Neural progenitor cell (in vitro differentiated cells): ENCODE measurements around the gene UBL7. TPM values are rescaled to one million over a fixed set of nuclear protein-coding genes. Genes with fewer than 3 reads are reported as not detected.
A peak's percentile ranks its signal among the peaks of the same experiment; 100 is the strongest.

ENCODE experiments used
- DNase-seq: peaks from one replicate; pipeline ENCODE4 v3.0.0-alpha.2; 2016; ENCODE audit warnings: low spot score
- H2AFZ ChIP-seq: fragments of 200-600 bp; sonication (generic); replicated peaks from 2 replicates; pipeline ENCODE4 v1.6.1; 2016; ENCODE audit warnings: antibody characterized with exemption
- H3F3A ChIP-seq: fragments of 200-600 bp; sonication (generic); 2 replicates; pipeline ENCODE4 v1.6.1; 2016; ENCODE audit warnings: antibody characterized with exemption, low read depth
- H3K27ac ChIP-seq: fragments of 200-600 bp; sonication (generic); 2 replicates; pipeline ENCODE4 v1.5.1; 2016; ENCODE audit warnings: mild to moderate bottlenecking
- H3K27me3 ChIP-seq: fragments of 200-600 bp; sonication (generic); 2 replicates; pipeline ENCODE4 v1.6.1; 2016; ENCODE audit warnings: mild to moderate bottlenecking, moderate library complexity
- H3K36me3 ChIP-seq: fragments of 200-600 bp; sonication (generic); 2 replicates; pipeline ENCODE4 v1.5.1; 2016
- H3K4me1 ChIP-seq: fragments of 200-600 bp; sonication (generic); 2 replicates; pipeline ENCODE4 v1.6.1; 2016; ENCODE audit warnings: mixed run types
- H3K4me2 ChIP-seq: fragments of 200-600 bp; sonication (generic); 2 replicates; pipeline ENCODE4 v1.6.1; 2016
- H3K4me3 ChIP-seq: fragments of 200-600 bp; sonication (generic); 2 replicates; pipeline ENCODE4 v1.5.1; 2016
- H3K79me2 ChIP-seq: fragments of 200-600 bp; sonication (generic); 2 replicates; pipeline ENCODE4 v1.6.1; 2016; ENCODE audit warnings: low read depth
- H3K9ac ChIP-seq: fragments of 200-600 bp; sonication (generic); 2 replicates; pipeline ENCODE4 v1.6.1; 2016
- H3K9me3 ChIP-seq: fragments of 200-600 bp; sonication (generic); 2 replicates; pipeline ENCODE4 v1.5.1; 2016; ENCODE audit warnings: low read depth
- H4K20me1 ChIP-seq: fragments of 200-600 bp; sonication (generic); 2 replicates; pipeline ENCODE4 v1.6.1; 2016; ENCODE audit warnings: low read depth
- H3K27ac Mint-ChIP-seq: 3 replicates; pipeline ENCODE4 v1.8.0; 2021; ENCODE audit warnings: mixed read lengths
- H3K27me3 Mint-ChIP-seq: 2 replicates; pipeline ENCODE4 v1.8.0; 2022; ENCODE audit warnings: low read depth, mild to moderate bottlenecking, inconsistent platforms, moderate library complexity, mixed read lengths; ENCODE audit not compliant: insufficient read depth
- H3K36me3 Mint-ChIP-seq: 3 replicates; pipeline ENCODE4 v1.8.0; 2021; ENCODE audit warnings: mixed read lengths
- H3K4me1 Mint-ChIP-seq: 3 replicates; pipeline ENCODE4 v1.8.0; 2021; ENCODE audit warnings: mixed read lengths
- H3K4me3 Mint-ChIP-seq: 3 replicates; pipeline ENCODE4 v1.8.0; 2021; ENCODE audit warnings: mild to moderate bottlenecking, moderate library complexity, mixed read lengths
- H3K9me3 Mint-ChIP-seq: 3 replicates; pipeline ENCODE4 v1.8.0; 2020; ENCODE audit warnings: mixed read lengths
- EZH2 ChIP-seq: fragments of 200-600 bp; sonication (generic); IDR thresholded peaks from 2 replicates; pipeline ENCODE4 v1.6.1; 2017; ENCODE audit warnings: antibody characterized with exemption, mild to moderate bottlenecking, moderate library complexity
- EZH2phosphoT487 ChIP-seq: fragments of 200-600 bp; sonication (generic); IDR thresholded peaks from 2 replicates; pipeline ENCODE4 v1.6.1; 2017; ENCODE audit warnings: antibody characterized with exemption
- total RNA-seq: library from RNA; depleted of rRNA; stranded (reverse); fragments of >200 nt; gene quantifications from 2 replicates; pipeline ENCODE4 v1.2.3, GENCODE V29; 2015; ENCODE audit warnings: low replicate concordance
- TF ChIP-seq, protein P1 (sequence below): fragments of 200-600 bp; sonication (generic); IDR thresholded peaks from 2 replicates; pipeline ENCODE4 v1.5.1; 2017; ENCODE audit warnings: antibody characterized with exemption, mild to moderate bottlenecking

Gene UBL7
- total RNA-seq, 1 donor from 2014 or later: 60.4 TPM

DNA sequence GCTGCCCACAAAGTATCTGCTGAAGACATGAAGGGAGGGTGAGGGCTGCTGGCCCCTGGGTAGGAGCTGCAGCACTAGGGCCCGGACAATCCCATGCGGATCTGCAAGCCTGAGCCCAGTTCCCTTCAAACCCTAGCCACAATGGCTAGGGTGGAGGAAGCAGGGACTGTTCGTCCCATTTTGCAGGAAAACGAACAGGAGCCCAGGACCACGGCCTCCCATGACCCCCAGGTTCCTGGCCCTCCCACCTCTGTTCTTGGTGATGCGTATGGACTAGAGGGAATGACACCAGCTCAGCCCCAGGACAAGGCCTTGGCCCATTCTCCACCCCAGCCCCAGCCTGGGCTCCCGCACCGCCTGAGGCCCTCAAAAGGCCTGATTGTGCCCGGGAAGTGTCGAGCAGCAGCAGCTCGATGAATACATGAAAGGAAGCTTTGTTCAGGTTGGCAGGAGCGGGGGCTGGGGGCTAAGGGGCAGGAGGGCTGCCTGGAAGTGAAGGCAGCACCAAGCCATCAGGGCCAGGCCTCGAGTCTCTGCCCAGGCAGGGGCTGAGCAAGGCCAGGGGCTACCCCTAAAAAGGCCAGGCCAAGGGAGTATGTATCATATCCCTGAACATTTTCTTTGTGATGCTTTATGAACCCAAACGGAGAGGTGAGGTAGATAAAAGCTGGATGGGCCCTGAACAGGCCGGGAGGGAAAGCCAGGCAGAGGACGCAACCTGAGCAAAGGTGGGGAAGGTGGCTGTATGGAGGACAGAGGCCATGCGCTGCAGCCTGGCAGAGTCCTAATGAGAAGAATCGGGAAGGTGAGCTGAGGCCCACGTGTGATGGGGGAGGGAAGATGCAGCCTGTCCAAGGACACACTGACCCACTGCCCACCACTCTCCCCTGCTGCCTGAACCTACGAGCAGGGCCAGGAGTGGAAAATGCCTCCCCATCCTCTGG is 39.4 kb downstream of the UBL7 start:
- H3K4me1 ChIP-seq: peaks cover 27% of the 10 kb centered on the region
- Mint-ChIP-seq H3K4me1 (peaks cover 61% of the 10 kb centered on the region), H3K36me3 (peaks cover under 1% of the 10 kb centered on the region), H3K4me3 (no peak overlapping the region), H3K27me3 (peaks cover 5% of the 10 kb centered on the region), H3K27ac (peak overlapping the region; percentile 57), H3K9me3 (no peaks in the 10 kb centered on the region)
- no peak overlapping the region for H3K27ac ChIP-seq
- H3F3A ChIP-seq: no peaks in the 10 kb centered on the region
- no peak for DNase-seq
- peaks cover 16% of the 10 kb centered on the region for H4K20me1 ChIP-seq
- TF ChIP-seq EZH2 (no peak), EZH2phosphoT487 (no peak)
- TF ChIP-seq, protein P1, sequence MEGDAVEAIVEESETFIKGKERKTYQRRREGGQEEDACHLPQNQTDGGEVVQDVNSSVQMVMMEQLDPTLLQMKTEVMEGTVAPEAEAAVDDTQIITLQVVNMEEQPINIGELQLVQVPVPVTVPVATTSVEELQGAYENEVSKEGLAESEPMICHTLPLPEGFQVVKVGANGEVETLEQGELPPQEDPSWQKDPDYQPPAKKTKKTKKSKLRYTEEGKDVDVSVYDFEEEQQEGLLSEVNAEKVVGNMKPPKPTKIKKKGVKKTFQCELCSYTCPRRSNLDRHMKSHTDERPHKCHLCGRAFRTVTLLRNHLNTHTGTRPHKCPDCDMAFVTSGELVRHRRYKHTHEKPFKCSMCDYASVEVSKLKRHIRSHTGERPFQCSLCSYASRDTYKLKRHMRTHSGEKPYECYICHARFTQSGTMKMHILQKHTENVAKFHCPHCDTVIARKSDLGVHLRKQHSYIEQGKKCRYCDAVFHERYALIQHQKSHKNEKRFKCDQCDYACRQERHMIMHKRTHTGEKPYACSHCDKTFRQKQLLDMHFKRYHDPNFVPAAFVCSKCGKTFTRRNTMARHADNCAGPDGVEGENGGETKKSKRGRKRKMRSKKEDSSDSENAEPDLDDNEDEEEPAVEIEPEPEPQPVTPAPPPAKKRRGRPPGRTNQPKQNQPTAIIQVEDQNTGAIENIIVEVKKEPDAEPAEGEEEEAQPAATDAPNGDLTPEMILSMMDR: no peak
- no peaks in the 10 kb centered on the region for H3K36me3 ChIP-seq
- no peak overlapping the region for H3K4me3 ChIP-seq
- no peak overlapping the region for H2AFZ ChIP-seq
- H3K27me3 ChIP-seq: no peaks in the 10 kb centered on the region
- no peaks in the 10 kb centered on the region for H3K79me2 ChIP-seq
- peak overlapping the region; percentile 13 for H3K9ac ChIP-seq
- H3K9me3 ChIP-seq: no peaks in the 10 kb centered on the region
- H3K4me2 ChIP-seq: peak overlapping the region; percentile 38

DNA sequence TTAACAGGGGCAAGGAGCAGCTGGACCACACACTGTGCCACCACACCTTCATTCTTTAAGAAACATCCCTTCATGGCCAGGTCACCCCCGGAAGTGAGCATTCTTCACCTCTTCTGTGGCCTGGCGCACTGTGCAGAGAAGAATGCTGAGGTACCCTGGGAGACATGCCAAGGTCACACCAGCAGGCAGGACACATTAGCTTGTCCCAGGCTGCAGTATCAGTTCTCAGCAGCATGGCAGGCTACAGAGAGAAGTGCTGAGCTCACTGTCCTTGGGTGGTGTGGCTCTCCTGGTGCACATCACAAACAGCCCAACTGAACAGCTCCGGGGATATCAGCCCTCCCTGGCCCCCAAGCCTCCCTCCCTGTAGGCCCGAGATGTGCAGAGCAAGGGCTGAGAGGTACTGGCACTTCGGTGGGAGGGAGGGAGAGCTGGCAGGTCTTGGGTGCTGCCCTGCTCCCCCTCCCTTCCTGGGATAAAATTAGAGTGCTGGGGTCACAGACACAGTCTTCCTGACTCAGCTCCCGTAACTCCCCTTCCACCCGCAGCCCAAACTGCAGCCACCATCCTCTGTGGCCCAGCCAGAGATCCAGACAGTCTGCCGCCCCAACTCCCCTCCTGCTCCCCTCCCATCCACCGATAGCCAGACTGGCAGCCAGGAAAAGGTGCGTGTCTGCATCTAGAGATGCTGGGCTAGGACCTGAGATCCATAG is 40.6 kb downstream of the UBL7 start:
- Histone ChIP-seq H3K79me2 (no peaks in the 10 kb centered on the region), H3K4me3 (no peak overlapping the region), H4K20me1 (peaks cover 16% of the 10 kb centered on the region), H3K27me3 (no peaks in the 10 kb centered on the region), H3K36me3 (no peaks in the 10 kb centered on the region), H3K4me1 (peaks cover 27% of the 10 kb centered on the region), H3K9ac (no peak overlapping the region), H3K27ac (no peak overlapping the region), H3K4me2 (no peak overlapping the region), H3K9me3 (no peaks in the 10 kb centered on the region), H2AFZ (no peak overlapping the region), H3F3A (no peaks in the 10 kb centered on the region)
- DNase-seq: no peak
- Mint-ChIP-seq H3K27me3 (no peaks in the 10 kb centered on the region), H3K36me3 (peaks cover 6% of the 10 kb centered on the region), H3K27ac (no peak overlapping the region), H3K4me3 (peak overlapping the region; percentile 42), H3K4me1 (peaks cover 58% of the 10 kb centered on the region), H3K9me3 (no peaks in the 10 kb centered on the region)
- TF ChIP-seq, protein P1: no peak
- TF ChIP-seq EZH2: no peak
- TF ChIP-seq EZH2phosphoT487: no peak

- H3K27me3 ChIP-seq: no peaks in the 10 kb centered on the region
- H3K36me3 ChIP-seq: no peaks in the 10 kb centered on the region
- no peak overlapping the region for H3K4me3 ChIP-seq
- H3K27ac Mint-ChIP-seq: no peak overlapping the region
- no peaks in the 10 kb centered on the region for H3F3A ChIP-seq
- no peak overlapping the region for H3K9ac ChIP-seq
- TF ChIP-seq EZH2: no peak
- TF ChIP-seq EZH2phosphoT487: no peak
- TF ChIP-seq, protein P1: no peak
- no peaks in the 10 kb centered on the region for H3K9me3 Mint-ChIP-seq
- no peak overlapping the region for H3K27ac ChIP-seq
- peaks cover 16% of the 10 kb centered on the region for H4K20me1 ChIP-seq
- H2AFZ ChIP-seq: no peak overlapping the region
- DNase-seq: no peak
- H3K36me3 Mint-ChIP-seq: peaks cover 8% of the 10 kb centered on the region
- H3K4me3 Mint-ChIP-seq: no peak overlapping the region
- H3K4me1 ChIP-seq: peaks cover 27% of the 10 kb centered on the region
- peaks cover 54% of the 10 kb centered on the region for H3K4me1 Mint-ChIP-seq
- H3K4me2 ChIP-seq: no peak overlapping the region
- H3K79me2 ChIP-seq: no peaks in the 10 kb centered on the region
- H3K9me3 ChIP-seq: no peaks in the 10 kb centered on the region
- H3K27me3 Mint-ChIP-seq: no peaks in the 10 kb centered on the region
These were observed 41.5 kb downstream of the UBL7 start for GRCh38 chr15:74419432-74419831.
